HUES48 (cell line): ENCODE measurements around the gene NEU1.

Experiments
- H3K27ac ChIP-seq: one replicate; pipeline ENCODE4 v1.7.0; 2013; ENCODE audit warnings: low read depth, low read length, inconsistent platforms
- H3K27me3 ChIP-seq: 2 replicates; pipeline ENCODE4 v1.6.1; 2013; ENCODE audit warnings: mild to moderate bottlenecking, low read length; ENCODE audit not compliant: control insufficient read depth, insufficient read depth
- H3K36me3 ChIP-seq: 2 replicates; pipeline ENCODE4 v1.6.1; 2013; ENCODE audit warnings: low read length; ENCODE audit not compliant: control insufficient read depth, insufficient read depth
- H3K4me1 ChIP-seq: 2 replicates; pipeline ENCODE4 v1.6.1; 2013; ENCODE audit warnings: mild to moderate bottlenecking, low read length; ENCODE audit not compliant: control insufficient read depth, insufficient read depth
- H3K4me3 ChIP-seq: 2 replicates; pipeline ENCODE4 v1.5.1; 2013; ENCODE audit warnings: mild to moderate bottlenecking, low read depth, low read length
- H3K9ac ChIP-seq: 2 replicates; pipeline ENCODE4 v1.6.1; 2013; ENCODE audit warnings: mild to moderate bottlenecking, low read depth, low read length, moderate library complexity
- H3K9me3 ChIP-seq: 2 replicates; pipeline ENCODE4 v1.6.1; 2013; ENCODE audit warnings: low read length; ENCODE audit not compliant: control insufficient read depth, insufficient read depth

NEU1 gene

DNA sequence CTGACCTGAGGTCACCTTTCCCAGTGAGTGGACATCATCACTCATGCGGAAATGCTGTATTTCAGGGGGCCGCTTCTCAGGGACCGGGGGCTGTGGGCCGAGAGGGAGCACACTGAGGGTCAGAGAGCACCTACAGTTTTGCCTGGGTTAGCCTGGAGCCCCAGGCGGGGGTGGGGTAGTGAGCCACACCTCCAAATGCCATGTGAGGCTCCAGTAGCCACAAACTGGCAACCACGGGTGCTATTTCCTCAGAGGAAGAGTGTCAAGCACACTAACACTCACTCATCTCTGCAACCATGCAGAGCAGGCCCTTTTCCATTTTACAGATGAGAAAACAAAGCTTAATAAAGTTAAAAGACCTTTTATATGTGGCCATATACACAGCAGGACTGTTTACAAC is 30.2 kb upstream of the NEU1 start:
- H3K9me3 ChIP-seq, result no peaks in the 10 kb centered on the region
- H3K9ac ChIP-seq, result no peak overlapping the region
- H3K27ac ChIP-seq, result no peak overlapping the region
- H3K4me1 ChIP-seq, result 0 out of 2 replicates have a peak, but pooled peaks cover 4% of the 10 kb centered on the region
- H3K4me3 ChIP-seq, result no peak overlapping the region
- H3K27me3 ChIP-seq, result no peaks in the 10 kb centered on the region
- H3K36me3 ChIP-seq, result peaks cover 81% of the 10 kb centered on the region

DNA sequence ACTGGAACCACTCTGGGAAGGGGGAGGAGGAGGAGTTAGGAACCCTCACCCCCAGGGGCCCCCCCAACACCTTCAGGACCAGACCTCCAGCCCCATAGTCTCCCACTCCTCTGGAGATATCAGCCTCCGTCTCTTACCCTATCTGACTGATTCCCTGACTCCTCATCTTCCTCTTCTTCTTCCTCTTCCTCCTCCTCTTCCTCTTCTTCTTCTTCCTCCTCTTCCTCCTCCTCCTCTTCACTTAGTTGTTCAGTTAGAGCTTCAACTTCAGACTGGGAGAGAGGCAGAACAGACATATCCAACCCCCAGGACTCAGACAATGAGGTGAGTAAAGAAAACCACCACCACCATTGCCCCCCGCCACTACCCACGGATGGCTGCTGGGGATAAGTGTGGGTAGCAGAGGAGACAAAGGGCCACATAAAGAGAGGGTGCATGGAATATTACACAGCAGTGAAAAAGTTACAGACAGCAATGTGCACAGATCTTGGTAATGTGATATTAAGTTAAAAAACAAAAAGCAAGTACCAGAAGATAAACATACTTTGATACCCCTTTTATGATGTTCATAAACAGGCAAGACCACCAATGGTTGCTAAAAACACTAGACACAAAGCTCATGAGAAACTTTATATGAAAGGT is 26.8 kb upstream of the NEU1 start:
- H3K27ac ChIP-seq, result no peak overlapping the region
- no peaks in the 10 kb centered on the region for H3K27me3 ChIP-seq
- H3K4me1 ChIP-seq, result no peaks in the 10 kb centered on the region
- no peaks in the 10 kb centered on the region for H3K9me3 ChIP-seq
- no peak overlapping the region for H3K4me3 ChIP-seq
- no peak overlapping the region for H3K9ac ChIP-seq
- H3K36me3 ChIP-seq, result peaks cover 93% of the 10 kb centered on the region

DNA sequence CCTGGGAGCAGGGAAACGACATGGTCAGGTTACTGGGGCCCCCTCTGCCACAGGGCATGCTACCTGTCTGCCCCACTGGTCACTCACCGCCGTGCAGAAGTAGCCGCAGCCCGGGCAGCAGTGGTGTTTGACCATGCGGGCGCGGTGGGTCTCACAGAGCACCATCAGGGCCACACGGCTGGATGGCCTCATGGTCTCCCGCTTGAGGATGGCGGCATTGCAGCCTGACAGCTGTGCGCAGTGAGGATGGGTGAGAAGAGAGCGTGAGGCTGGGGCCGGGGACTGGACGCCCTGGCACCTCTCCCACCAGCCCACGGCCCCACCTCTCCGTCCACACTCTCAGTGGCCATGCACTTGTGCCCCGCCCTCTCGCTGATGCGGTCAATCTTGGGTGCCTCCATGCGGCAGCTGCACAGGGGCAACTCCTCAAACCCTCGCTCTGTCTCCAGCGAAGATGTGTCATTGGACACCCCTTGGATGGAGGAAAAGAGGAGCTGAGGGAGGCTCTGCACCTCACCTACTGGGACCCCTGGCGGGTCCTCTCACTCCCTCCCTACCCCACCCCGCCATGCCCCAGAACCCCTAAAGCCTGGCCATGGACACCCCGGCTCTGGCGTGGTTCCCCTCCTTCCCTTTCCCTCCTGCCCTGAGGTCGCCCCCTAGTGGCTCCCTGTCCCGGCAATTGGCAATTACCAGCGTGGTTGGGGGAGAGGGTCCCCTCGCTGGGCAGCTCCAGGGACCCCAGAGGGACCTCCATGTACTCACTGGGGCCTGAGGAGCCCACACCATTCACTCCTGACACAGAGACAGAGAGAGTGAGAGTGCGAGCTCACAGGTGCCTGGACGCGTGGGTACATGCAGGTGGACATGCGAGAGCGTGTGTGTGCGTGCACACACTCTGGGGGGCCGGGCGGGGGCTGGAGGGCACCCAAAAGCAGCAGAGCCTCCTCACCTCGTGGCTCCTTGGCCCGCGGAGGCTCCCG is 25.9 kb upstream of the NEU1 start:
- Histone ChIP-seq H3K9me3 (no peaks in the 10 kb centered on the region), H3K27me3 (no peaks in the 10 kb centered on the region), H3K4me1 (no peaks in the 10 kb centered on the region), H3K4me3 (no peak overlapping the region), H3K27ac (no peak overlapping the region), H3K36me3 (peaks cover 93% of the 10 kb centered on the region), H3K9ac (no peak overlapping the region)

DNA sequence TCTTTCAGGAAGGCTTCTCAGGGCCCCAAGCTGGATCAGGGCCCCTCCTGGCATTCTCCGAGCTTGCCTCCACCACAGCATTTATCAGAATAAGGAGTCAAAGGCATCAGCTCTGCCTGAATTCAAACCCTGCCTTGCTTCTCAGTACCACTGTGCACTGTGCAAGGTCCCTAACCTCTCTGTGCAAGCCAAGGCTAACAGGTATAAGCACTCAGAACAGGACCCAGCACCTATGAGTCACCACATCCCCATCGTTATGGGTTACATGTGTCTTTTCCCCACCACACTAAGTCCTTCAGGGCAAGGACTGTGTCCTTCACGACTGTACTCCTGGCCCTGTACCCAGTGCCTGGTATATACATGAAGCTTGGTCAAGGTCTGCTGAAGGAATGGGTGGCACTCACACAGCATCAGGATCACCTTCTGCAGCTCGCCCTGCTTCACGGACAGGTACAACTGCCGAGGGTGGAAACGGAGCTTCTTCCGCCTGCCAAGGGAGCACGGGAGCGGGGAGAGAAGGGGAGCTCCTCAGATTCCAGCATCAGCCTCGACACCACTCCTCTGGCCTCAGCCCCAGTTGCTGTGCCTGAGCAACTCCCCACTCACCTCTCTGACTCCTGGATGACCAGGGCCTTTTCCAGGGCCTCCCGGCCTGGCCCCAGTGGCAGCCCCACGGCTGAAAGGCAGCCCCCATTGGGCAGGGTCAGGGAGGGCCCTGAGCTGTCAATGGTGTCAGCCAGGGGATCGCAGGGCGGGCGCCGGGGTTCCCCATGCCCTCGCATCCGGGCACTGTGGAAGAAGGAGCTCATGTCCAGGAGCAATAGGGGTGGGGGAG is 24.8 kb upstream of the NEU1 start:
- Histone ChIP-seq H3K36me3 (peaks cover 93% of the 10 kb centered on the region), H3K27me3 (no peaks in the 10 kb centered on the region), H3K27ac (no peak overlapping the region), H3K4me3 (no peak overlapping the region), H3K9ac (no peak overlapping the region), H3K9me3 (no peaks in the 10 kb centered on the region), H3K4me1 (no peaks in the 10 kb centered on the region)

DNA sequence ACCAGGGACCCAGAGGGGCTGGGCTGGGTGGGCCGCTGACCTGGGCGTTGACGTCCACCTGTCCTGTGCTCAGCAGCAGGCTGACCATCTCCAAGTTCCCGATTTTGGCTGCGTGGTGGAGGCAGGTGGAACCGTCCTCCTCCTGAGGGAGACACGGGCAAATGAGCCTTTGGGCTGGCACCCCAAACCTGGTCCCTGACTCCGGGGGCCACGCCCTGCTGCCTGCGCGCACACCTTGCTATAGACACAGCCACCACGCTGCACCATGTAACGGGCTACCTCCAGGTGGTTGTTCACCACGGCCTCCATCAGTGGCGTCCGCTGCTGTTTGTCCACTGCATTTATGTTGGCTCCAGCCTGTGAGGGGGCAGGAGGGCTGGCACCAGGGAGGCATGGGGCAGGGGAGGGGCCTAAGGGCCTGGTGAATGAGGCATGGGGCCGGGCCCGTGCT is 23.9 kb upstream of the NEU1 start:
- no peaks in the 10 kb centered on the region for H3K27me3 ChIP-seq
- no peaks in the 10 kb centered on the region for H3K9me3 ChIP-seq
- peaks cover 90% of the 10 kb centered on the region for H3K36me3 ChIP-seq
- H3K9ac ChIP-seq, result no peak overlapping the region
- H3K27ac ChIP-seq, result no peak overlapping the region
- H3K4me1 ChIP-seq, result no peaks in the 10 kb centered on the region
- no peak overlapping the region for H3K4me3 ChIP-seq

DNA sequence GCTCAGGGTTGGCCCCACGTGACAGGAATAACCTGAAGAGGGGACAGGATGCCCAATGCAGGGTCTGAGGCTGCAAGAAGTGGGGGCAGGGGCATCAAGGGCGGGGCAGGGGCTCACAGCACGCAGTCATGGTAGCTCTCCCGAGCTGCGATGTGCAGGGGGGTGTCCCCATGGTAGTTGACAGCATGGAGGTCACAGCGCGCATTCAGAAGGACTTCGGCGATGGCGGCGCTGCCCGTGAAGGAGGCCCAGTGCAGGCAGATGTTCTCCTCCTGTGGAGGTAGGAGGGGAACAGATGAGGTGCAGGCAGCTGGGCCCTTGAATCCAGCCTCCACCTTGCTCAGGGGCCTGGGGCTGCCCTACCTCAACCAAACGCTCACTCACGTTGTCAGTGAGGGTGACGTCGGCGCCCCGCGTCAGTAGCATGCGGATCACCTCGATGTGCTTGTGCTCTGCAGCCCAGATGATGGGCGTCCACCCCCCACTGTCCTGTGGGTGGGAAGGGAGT is 22.0 kb upstream of the NEU1 start:
- Histone ChIP-seq H3K4me3 (no peak overlapping the region), H3K27ac (no peak overlapping the region), H3K4me1 (no peaks in the 10 kb centered on the region), H3K9me3 (no peaks in the 10 kb centered on the region), H3K27me3 (no peaks in the 10 kb centered on the region), H3K36me3 (peaks cover 95% of the 10 kb centered on the region), H3K9ac (no peak overlapping the region)

DNA sequence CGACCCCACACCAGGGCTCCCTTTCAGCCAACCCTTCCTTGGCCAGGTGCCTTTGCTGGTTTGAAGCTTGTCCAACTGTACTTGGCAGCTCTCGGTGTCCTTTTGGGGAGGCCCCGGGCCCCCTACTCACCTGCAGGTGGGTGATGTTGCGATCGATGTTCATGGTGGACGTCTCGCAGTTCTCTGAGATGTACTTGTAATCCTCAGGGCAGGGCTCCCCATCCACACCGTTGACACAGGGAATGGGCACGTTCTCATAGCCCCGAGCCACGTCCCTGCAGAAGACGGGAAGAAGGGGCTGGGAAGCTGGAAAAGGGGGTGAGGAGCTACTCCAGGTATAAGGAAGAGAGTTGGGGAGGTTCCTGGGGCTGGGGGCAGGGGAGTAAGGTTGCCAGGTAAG is 21.1 kb upstream of the NEU1 start:
- Histone ChIP-seq H3K9ac (no peak overlapping the region), H3K27ac (no peak overlapping the region), H3K27me3 (no peaks in the 10 kb centered on the region), H3K4me3 (no peak overlapping the region), H3K9me3 (no peaks in the 10 kb centered on the region), H3K4me1 (no peaks in the 10 kb centered on the region), H3K36me3 (peaks cover 89% of the 10 kb centered on the region)

DNA sequence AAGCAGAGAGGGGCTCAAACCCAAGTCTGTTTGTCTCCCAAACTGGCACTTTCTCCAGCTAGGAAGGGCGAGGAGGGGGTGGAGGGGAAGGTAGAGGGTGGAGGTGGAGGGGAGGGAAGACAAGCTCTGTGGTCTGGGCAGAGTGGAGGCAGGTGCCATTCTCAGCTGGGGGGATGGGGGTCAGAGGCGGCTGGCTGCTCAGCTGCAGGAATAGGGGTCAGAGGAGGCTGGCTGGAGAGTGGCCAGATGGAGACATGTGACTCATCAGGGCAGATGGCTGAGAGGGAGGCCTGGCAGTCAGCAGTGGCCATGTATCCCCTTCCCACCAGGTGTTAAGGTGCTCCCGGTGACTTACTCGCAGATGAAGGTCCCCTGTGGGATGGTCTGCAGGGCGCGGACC is 19.7 kb upstream of the NEU1 start:
- Histone ChIP-seq H3K27me3 (no peaks in the 10 kb centered on the region), H3K9ac (no peak overlapping the region), H3K4me3 (no peak overlapping the region), H3K9me3 (no peaks in the 10 kb centered on the region), H3K27ac (no peak overlapping the region), H3K4me1 (no peaks in the 10 kb centered on the region; the same call in 1 of the 2 replicates), H3K36me3 (peaks cover 75% of the 10 kb centered on the region)

DNA sequence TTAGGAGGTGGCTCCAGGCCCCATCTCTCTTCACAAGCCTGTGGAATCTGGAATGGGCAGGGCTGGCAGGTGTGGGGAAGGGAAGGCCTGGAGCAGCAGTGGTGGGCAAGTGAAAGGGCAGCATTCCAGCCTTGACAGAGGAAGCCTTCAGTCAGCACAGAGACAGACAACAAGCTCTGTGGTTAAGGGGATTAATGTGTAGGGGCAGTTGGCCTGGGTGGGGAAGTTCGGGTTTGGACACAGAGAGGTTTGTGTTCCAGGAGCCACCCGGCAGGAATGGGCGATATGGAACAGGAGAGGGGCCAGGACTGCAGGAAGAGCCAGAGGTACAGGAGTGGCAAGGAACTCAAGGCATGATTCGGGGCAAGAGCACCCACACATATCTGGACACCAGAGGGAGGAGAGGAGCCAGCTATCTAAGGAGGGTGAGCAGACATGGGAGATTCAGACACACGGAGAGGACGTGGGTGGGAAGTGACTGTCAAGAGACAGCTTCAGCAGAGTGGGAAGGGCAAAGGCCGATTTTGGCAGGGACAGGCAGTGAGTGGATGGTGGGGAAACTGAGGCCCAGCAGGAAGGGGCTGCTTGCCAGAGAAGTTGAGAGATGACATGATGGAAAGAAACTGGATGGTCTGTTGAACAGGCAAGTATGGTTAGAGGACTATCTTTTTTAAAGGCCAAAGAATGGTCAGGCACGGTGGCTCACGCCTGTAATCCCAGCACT is 18.7 kb upstream of the NEU1 start:
- no peak overlapping the region for H3K27ac ChIP-seq
- peaks cover 65% of the 10 kb centered on the region for H3K36me3 ChIP-seq
- H3K4me1 ChIP-seq, result no peaks in the 10 kb centered on the region; the same call in 1 of the 2 replicates
- no peaks in the 10 kb centered on the region for H3K27me3 ChIP-seq
- H3K4me3 ChIP-seq, result no peak overlapping the region
- H3K9ac ChIP-seq, result no peak overlapping the region
- no peaks in the 10 kb centered on the region for H3K9me3 ChIP-seq

DNA sequence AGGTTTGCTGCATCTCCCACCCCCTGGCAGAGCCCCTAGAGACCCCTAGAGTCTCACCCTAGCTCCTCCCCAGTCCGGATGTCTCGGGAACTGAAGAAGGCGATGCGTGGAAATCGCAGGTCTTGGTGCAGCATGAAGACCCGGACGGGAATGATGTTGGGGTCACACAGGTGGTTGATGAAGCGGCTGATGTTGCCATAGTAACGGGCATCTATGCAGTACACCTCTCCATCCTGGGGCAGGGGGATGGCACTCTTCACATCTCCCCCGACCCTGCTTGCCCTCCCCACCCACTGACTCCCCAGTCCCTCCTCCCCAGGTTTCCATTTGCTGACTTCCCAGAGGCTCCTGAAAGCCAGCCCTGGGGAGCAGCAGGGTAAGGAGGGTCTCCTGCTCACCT is 18.0 kb upstream of the NEU1 start:
- Histone ChIP-seq H3K27me3 (no peaks in the 10 kb centered on the region), H3K27ac (no peak overlapping the region), H3K4me3 (no peak overlapping the region), H3K4me1 (no peaks in the 10 kb centered on the region; the same call in 1 of the 2 replicates), H3K36me3 (peaks cover 58% of the 10 kb centered on the region), H3K9ac (no peak overlapping the region), H3K9me3 (no peaks in the 10 kb centered on the region)
